ENCODE measurements around the gene HOOK2. TPM values are rescaled to one million over a fixed set of nuclear protein-coding genes. Genes with fewer than 3 reads are reported as not detected.

The HOOK2 gene
- total and polyA plus RNA-seq, 2 of the 13 experiments (the other 11 are each of a cell fraction or from before 2014, with no cell fraction given) = 9.2 to 12.9 TPM

GRCh38 chr19:12801466-12802266 is 26.3 kb upstream of the HOOK2 start, which contains the start of the genes PRDX2 and THSD8 (continued):
- peak; percentile 85; the same call in 1 of the 2 replicates for TF ChIP-seq ZNF704 (CRISPR knock-in tag; IDR thresholded peaks at IDR 0.05; ENCODE audit: borderline replicate concordance)
- TF ChIP-seq ARHGAP35 (CRISPR knock-in tag; IDR thresholded peaks at IDR 0.05; ENCODE audit: borderline replicate concordance) = 0 out of 2 replicates have a peak, but pooled peaks have one; percentile 28
- TF ChIP-seq EP300 (IDR thresholded peaks at IDR 0.05; ENCODE audit: low read depth in 2 of 2, low read length in 2 of 2) = no peak
- TF ChIP-seq EP300 (CRISPR knock-in tag; IDR thresholded peaks at IDR 0.05; ENCODE audit: borderline replicate concordance) = no peak; the same call in 1 of the 2 replicates
- TF ChIP-seq REXO4 (CRISPR knock-in tag; IDR thresholded peaks at IDR 0.05; ENCODE audit: borderline replicate concordance) = no peak
- no peak for TF ChIP-seq SNAPC2 (CRISPR knock-in tag; IDR thresholded peaks at IDR 0.05)
- no peak for TF ChIP-seq NPAS2 (CRISPR knock-in tag; IDR thresholded peaks at IDR 0.05; ENCODE audit: borderline replicate concordance)
- TF ChIP-seq, protein P1, sequence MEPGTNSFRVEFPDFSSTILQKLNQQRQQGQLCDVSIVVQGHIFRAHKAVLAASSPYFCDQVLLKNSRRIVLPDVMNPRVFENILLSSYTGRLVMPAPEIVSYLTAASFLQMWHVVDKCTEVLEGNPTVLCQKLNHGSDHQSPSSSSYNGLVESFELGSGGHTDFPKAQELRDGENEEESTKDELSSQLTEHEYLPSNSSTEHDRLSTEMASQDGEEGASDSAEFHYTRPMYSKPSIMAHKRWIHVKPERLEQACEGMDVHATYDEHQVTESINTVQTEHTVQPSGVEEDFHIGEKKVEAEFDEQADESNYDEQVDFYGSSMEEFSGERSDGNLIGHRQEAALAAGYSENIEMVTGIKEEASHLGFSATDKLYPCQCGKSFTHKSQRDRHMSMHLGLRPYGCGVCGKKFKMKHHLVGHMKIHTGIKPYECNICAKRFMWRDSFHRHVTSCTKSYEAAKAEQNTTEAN (CRISPR knock-in tag; conservative IDR thresholded peaks at IDR 0.05) = peak; percentile 24; the same call in 1 of the 2 replicates
- peak; percentile 78; the same call in 1 of the 2 replicates for TF ChIP-seq NRL (CRISPR knock-in tag; IDR thresholded peaks at IDR 0.05; ENCODE audit: borderline replicate concordance)
- peak; percentile 53; the same call in 1 of the 2 replicates for TF ChIP-seq MED13 (CRISPR knock-in tag; IDR thresholded peaks at IDR 0.05)
- no peak for TF ChIP-seq SOX13 (IDR thresholded peaks at IDR 0.05)
- TF ChIP-seq SOX13 (CRISPR knock-in tag; conservative IDR thresholded peaks at IDR 0.05 in 1 of 2, IDR thresholded peaks at IDR 0.05 in 1 of 2) = peak in 1 of 2 experiments; percentile 25; a peak in 2 of 4 replicates
- TF ChIP-seq IRX3 (CRISPR knock-in tag; IDR thresholded peaks at IDR 0.05; ENCODE audit: borderline replicate concordance, low read depth) = 0 out of 2 replicates have a peak, but pooled peaks have one; percentile 68
- peak; percentile 55 for TF ChIP-seq ZNF460 (CRISPR knock-in tag; IDR thresholded peaks at IDR 0.05; ENCODE audit: borderline replicate concordance)
- TF ChIP-seq ZNF709 (CRISPR knock-in tag; IDR thresholded peaks at IDR 0.05) = peak; percentile 87
- TF ChIP-seq PRDM10 (CRISPR knock-in tag; IDR thresholded peaks at IDR 0.05; ENCODE audit: low read depth) = peak; percentile 99
- 0 out of 2 replicates have a peak, but pooled peaks have one; percentile 41 for TF ChIP-seq ZNF878 (CRISPR knock-in tag; IDR thresholded peaks at IDR 0.05)
- peak; percentile 78 for TF ChIP-seq MEIS2 (CRISPR knock-in tag; IDR thresholded peaks at IDR 0.05)
- TF ChIP-seq GMEB1 (CRISPR knock-in tag; IDR thresholded peaks at IDR 0.05; ENCODE audit: borderline replicate concordance) = peak; percentile 90
- peak; percentile 62 for TF ChIP-seq YY1 (IDR thresholded peaks at IDR 0.05; ENCODE audit: insufficient read depth, insufficient replicate concordance, low read depth, low read length)

All from HepG2 (cell line).